ENCODE results near the gene ASTN2.

Gene ASTN2

DNA sequence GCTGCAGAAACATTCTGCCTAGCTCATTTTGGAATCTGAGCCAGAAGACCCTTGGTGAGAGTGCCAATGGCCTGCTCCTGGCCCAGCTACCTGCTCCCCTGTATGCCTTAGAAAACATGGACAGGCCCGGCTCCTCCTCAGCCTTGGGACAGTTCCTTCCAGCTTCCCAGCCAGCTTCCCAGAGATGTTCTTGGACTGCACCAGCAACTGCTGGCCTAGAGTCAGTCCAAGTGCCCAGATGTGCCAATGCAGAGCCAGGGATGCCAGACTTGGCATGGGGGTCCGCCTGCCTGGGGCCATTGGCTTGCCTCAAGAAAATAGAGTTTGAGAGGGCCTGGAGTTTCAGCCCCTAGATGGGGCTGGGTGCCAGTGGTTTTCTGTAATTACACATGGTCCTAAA is 870.0 kb downstream of the ASTN2 start:
- Histone ChIP-seq H3K4me1 (ENCODE audit: insufficient read depth, low read length) (no peaks in the 10 kb centered on the region), H3K9ac (ENCODE audit: low read depth, low read length) (no peak overlapping the region), H3K36me3 (ENCODE audit: insufficient read depth, low read length) (no peaks in the 10 kb centered on the region), H3K27me3 (ENCODE audit: insufficient read depth, low read length, poor library complexity) (no peaks in the 10 kb centered on the region), H3K27ac (ENCODE audit: low read length) (no peak overlapping the region), H3K4me2 (ENCODE audit: insufficient read depth, low read length) (no peak overlapping the region), H3K4me3 (ENCODE audit: low read depth in 1 of 2, low read length in 2 of 2) (no peak overlapping the region), H2AFZ (ENCODE audit: low read depth, low read length) (no peak overlapping the region), H3K9me3 (ENCODE audit: insufficient read depth, low read length, severe bottlenecking) (no peaks in the 10 kb centered on the region), H3K79me2 (ENCODE audit: insufficient read depth, low read length) (no peaks in the 10 kb centered on the region), H4K20me1 (ENCODE audit: insufficient read depth, low read length) (no peaks in the 10 kb centered on the region)
- ATAC-seq (ENCODE audit: insufficient read depth, low read depth) (no peak), DNase-seq (no peak)
- TF ChIP-seq EZH2 (IDR thresholded peaks at IDR 0.05; ENCODE audit: borderline replicate concordance, low read depth, low read length, severe bottlenecking), result no peak
- TF ChIP-seq, protein P1, sequence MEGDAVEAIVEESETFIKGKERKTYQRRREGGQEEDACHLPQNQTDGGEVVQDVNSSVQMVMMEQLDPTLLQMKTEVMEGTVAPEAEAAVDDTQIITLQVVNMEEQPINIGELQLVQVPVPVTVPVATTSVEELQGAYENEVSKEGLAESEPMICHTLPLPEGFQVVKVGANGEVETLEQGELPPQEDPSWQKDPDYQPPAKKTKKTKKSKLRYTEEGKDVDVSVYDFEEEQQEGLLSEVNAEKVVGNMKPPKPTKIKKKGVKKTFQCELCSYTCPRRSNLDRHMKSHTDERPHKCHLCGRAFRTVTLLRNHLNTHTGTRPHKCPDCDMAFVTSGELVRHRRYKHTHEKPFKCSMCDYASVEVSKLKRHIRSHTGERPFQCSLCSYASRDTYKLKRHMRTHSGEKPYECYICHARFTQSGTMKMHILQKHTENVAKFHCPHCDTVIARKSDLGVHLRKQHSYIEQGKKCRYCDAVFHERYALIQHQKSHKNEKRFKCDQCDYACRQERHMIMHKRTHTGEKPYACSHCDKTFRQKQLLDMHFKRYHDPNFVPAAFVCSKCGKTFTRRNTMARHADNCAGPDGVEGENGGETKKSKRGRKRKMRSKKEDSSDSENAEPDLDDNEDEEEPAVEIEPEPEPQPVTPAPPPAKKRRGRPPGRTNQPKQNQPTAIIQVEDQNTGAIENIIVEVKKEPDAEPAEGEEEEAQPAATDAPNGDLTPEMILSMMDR (IDR thresholded peaks at IDR 0.05; ENCODE audit: borderline replicate concordance, extremely low read depth, low read length, poor library complexity, severe bottlenecking), result no peak

DNA sequence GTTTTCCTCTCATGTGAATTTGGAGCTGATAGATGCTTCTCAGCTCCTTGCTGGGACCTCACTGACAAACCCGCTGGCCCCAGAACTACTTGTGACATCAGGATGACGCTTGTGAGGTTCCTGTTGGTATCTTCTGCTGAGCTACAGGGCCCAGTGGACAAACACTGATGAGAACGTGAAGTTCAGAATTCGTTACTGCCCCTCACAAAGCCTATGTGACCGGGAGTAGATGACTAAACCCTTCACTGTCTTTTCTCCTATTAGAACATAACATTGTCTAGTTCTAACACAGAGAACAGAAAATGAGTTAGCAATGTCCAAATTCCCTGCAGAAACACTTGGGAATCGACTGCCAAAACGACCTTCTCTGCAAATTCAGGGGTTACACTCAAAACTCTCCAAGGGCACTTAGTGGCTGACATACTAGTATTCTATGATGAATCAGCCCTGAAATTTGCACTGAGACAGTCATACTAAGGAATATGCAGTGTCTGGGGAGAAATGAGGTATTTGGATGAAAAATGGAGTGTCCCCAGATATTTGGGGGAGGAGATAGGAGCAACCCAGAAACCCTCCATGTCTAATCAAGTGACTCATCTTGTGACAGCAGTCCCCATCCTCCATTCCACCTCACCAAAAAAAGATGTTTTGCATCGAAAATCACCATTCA is 871.0 kb downstream of the ASTN2 start:
- no peak overlapping the region for H3K4me3 ChIP-seq (ENCODE audit: low read depth in 1 of 2, low read length in 2 of 2)
- TF ChIP-seq EZH2 (IDR thresholded peaks at IDR 0.05; ENCODE audit: borderline replicate concordance, low read depth, low read length, severe bottlenecking), result no peak
- TF ChIP-seq, protein P1 (IDR thresholded peaks at IDR 0.05; ENCODE audit: borderline replicate concordance, extremely low read depth, low read length, poor library complexity, severe bottlenecking), result no peak
- no peaks in the 10 kb centered on the region for H3K9me3 ChIP-seq (ENCODE audit: insufficient read depth, low read length, severe bottlenecking)
- DNase-seq (no peak), ATAC-seq (ENCODE audit: insufficient read depth, low read depth) (no peak)
- no peak overlapping the region for H3K9ac ChIP-seq (ENCODE audit: low read depth, low read length)
- H3K79me2 ChIP-seq (ENCODE audit: insufficient read depth, low read length), result no peaks in the 10 kb centered on the region
- no peaks in the 10 kb centered on the region for H4K20me1 ChIP-seq (ENCODE audit: insufficient read depth, low read length)
- H3K36me3 ChIP-seq (ENCODE audit: insufficient read depth, low read length), result no peaks in the 10 kb centered on the region
- H2AFZ ChIP-seq (ENCODE audit: low read depth, low read length), result no peak overlapping the region
- no peaks in the 10 kb centered on the region for H3K4me1 ChIP-seq (ENCODE audit: insufficient read depth, low read length)
- no peaks in the 10 kb centered on the region for H3K27me3 ChIP-seq (ENCODE audit: insufficient read depth, low read length, poor library complexity)
- no peak overlapping the region for H3K4me2 ChIP-seq (ENCODE audit: insufficient read depth, low read length)
- no peak overlapping the region for H3K27ac ChIP-seq (ENCODE audit: low read length)

DNA sequence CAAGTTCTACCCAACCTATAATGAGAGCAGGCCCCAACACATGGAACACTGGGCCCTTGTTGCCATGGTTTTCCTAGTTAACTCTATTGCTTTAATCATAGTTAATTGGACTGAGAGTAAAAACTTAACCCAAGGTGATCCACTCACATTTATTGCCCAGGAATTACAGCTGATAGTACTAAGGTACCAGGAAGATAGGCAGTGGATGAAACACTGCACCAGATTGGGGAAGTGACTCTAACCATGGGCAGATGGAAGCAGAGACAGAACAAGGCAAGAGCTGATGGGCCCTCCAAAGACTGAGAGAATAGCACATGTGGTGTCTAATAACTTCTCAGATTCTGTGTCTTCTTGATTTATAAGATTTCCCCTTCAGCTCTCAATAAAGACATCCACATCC is 873.5 kb downstream of the ASTN2 start:
- DNase-seq (no peak), ATAC-seq (ENCODE audit: insufficient read depth, low read depth) (no peak)
- H3K9me3 ChIP-seq (ENCODE audit: insufficient read depth, low read length, severe bottlenecking), result no peaks in the 10 kb centered on the region
- H2AFZ ChIP-seq (ENCODE audit: low read depth, low read length), result no peak overlapping the region
- H3K27me3 ChIP-seq (ENCODE audit: insufficient read depth, low read length, poor library complexity), result no peaks in the 10 kb centered on the region
- H3K27ac ChIP-seq (ENCODE audit: low read length), result no peak overlapping the region
- H4K20me1 ChIP-seq (ENCODE audit: insufficient read depth, low read length), result no peaks in the 10 kb centered on the region
- H3K4me2 ChIP-seq (ENCODE audit: insufficient read depth, low read length), result no peak overlapping the region
- TF ChIP-seq, protein P1 (IDR thresholded peaks at IDR 0.05; ENCODE audit: borderline replicate concordance, extremely low read depth, low read length, poor library complexity, severe bottlenecking), result no peak
- no peak for TF ChIP-seq EZH2 (IDR thresholded peaks at IDR 0.05; ENCODE audit: borderline replicate concordance, low read depth, low read length, severe bottlenecking)
- H3K9ac ChIP-seq (ENCODE audit: low read depth, low read length), result no peak overlapping the region
- no peaks in the 10 kb centered on the region for H3K79me2 ChIP-seq (ENCODE audit: insufficient read depth, low read length)
- H3K4me1 ChIP-seq (ENCODE audit: insufficient read depth, low read length), result no peaks in the 10 kb centered on the region
- H3K4me3 ChIP-seq (ENCODE audit: low read depth in 1 of 2, low read length in 2 of 2), result no peak overlapping the region
- no peaks in the 10 kb centered on the region for H3K36me3 ChIP-seq (ENCODE audit: insufficient read depth, low read length)

All from DND-41 (cell line).